ENCODE measurements around the gene COLGALT1.
"Not testable (repeated sequence)": the region's sequence is repeated elsewhere in the genome, so short reads cannot be mapped to it uniquely, and the experiment has no call there.

Gene COLGALT1

GRCh38 chr19:17562561-17562960, 7.1 kb downstream of the COLGALT1 start:
- DNase-seq = no peak

- no peak for DNase-seq
These were observed 9.3 kb downstream of the COLGALT1 start for GRCh38 chr19:17564781-17565180.

GRCh38 chr19:17565611-17566010, 10.2 kb downstream of the COLGALT1 start:
- no peak for DNase-seq

- no peak for DNase-seq
These were observed 12.5 kb downstream of the COLGALT1 start for GRCh38 chr19:17567940-17568339.

DNA sequence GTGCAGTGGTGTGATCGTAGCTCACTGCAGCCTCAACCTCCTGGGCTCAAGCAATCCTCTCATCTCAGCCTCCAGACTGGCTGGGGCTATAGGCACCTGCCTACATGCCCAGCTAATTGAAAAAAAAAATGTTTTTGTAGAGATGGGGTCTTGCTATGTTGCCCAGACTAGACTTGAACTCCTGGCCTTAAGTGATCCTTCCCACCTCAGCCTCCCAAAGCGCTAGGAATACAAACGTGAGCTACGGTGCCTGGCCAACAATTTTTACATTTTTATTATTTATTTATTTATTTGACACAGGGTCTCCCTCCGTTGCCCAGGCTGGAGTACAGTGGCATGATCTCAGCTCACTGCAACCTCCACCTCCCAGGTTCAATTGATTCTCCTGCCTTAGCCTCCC, 14.8 kb downstream of the COLGALT1 start:
- not testable (repeated sequence) for DNase-seq

- DNase-seq = no peak
These were observed 15.3 kb downstream of the COLGALT1 start for GRCh38 chr19:17570791-17571190.

GRCh38 chr19:17572638-17573037, 17.2 kb downstream of the COLGALT1 start:
- DNase-seq = no peak

- no peak for DNase-seq
These were observed 20.7 kb downstream of the COLGALT1 start for GRCh38 chr19:17575871-17576757.

GRCh38 chr19:17576758-17577456, 21.5 kb downstream of the COLGALT1 start:
- peak; percentile 8 for DNase-seq

DNA sequence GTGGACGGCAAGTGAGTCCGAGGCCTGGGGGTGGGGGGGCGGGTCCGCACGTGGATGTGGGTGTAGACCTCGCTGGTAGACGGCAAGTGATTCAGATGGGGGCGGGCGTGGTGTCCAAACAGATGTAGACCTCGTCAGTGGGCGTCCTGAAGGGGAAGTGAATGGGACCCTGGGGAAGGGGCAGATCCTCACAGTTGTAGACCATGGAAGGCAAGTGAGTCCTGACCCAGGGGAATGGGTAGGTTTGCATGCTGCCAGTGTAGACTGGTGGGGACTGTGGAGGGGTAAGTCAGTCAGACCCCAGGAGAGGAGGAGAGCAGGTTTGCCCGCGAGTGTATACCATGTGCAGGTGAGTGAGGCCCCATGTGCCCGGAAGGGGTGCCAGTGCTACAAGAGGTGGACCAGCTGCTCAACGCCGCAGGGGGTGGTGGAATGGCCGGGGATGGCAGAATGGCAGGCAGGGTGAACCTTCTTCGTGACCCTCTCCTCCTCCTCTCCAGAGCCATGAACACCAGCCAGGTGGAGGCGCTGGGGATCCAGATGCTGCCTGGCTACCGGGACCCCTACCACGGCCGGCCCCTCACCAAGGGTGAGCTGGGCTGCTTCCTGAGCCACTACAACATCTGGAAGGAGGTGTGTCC, 22.1 kb downstream of the COLGALT1 start:
- DNase-seq = no peak

DNA sequence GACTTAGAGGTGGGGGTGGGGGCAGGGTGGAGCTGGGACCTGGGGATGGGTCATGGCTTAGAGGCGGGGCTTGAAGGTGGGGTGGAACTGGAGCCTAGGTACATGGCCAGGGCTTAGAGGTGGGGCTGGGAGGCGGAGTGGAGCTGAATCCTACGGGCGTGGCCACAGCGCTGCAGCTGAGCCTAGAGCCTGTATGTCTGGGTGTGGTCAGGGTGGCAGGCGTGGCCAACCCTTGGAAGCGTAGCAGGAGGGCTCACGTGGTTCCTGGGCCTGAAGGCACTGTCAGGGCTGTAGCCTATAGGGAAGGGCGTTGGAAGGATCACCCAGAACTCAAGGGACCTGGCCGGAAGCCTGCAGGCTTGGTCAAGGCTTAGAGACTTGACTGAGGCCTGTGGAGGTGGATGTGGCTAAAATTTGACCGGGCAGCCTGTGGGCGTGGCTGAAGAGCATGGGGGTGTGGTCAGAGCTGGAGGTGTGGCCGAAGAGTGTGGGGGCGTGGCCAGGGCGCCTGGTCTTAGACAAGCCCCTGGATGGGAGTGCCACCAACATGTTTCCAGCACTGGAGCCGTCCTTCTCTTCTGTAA, 24.3 kb downstream of the COLGALT1 start:
- peak; percentile 61 for DNase-seq

GRCh38 chr19:17580470-17581144, 25.2 kb downstream of the COLGALT1 start:
- no peak for DNase-seq

DNA sequence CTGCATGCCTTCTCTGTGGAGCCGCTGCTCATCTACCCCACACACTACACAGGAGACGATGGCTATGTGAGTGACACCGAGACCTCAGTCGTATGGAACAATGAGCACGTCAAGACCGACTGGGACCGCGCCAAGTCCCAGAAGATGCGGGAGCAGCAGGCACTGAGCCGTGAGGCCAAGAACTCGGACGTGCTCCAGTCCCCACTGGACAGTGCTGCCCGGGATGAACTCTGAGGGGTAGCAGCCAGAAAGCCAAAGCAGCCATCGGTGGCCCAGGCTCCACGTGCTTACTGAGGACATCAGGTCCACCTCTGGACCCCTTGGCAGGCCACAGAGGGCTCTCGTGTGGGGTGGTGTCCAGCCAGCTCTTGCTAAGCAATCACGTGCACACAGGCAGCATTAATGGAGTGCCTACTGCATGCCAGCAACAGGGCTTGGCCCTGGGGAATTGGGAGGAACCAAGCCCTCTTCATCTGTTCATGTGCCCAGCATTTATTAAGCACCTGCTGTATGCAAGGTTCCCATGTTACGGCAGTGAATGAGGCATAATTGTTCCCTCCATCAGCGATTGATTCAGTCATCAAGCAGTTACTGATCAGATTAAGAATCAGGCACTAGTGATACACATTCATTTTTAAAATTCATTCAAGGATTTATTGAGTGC, 25.9 kb downstream of the COLGALT1 start:
- DNase-seq = no peak

DNA sequence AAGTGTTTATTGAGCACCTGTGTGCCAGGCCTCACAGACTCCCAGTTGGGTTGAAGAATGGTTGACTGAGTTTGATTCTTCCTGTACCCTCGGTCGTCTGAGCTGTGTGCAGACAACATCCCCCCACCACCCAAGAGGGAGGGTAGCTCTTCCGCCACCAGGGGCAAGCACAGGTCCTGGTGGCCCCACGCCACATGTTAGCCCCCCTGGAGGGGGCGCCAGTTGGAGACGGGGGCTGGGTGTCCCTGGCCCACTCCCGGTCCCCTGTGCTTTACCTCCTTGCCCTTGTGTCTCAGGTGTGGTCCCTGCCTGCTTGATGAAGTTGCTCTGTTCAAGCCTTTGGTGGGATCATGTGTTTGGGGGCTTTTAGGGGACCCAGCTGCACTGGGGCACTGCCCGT, 27.2 kb downstream of the COLGALT1 start:
- DNase-seq = no peak

GRCh38 chr19:17584132-17584531, 28.7 kb downstream of the COLGALT1 start:
- no peak for DNase-seq

- DNase-seq = not testable (repeated sequence)
These were observed 29.9 kb downstream of the COLGALT1 start for GRCh38 chr19:17585395-17585794.

DNA sequence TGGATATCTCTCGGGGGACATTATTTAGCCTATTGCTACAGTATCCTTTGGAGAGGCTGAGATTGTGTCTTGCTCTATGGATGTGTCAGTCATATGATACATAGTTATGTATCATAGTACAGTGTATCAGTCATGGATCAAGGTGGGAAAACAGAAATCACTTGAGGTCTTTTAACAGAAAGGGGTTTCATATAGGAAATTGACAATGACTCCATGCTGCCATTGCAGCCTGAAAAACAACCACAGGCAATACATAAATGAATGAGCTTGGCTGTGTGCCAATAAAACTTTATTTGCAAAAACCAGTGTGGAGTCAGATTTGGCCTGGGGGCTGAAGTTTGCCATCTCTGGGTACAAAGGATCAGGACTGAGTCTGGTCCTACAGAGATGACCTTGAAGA, 35.4 kb downstream of the COLGALT1 start:
- DNase-seq = no peak

DNA sequence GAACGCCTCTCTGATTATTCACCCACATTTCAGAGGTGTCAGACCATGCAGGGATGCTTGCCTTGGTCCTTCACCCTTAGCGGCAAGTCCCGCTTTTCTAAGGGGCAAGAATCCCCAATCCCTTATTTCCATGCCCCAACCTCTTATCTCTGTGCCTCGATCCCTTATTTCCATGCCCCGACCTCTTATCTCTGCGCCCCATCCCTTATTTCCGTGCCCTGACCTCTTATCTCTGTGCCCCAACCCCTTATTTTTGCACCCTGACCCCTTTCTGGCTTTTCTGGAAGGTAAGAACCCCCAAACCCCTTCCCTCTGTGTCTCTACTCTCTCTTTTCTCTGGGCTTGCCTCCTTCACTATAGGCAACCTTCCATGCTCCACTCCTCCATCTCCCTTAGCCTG, 38.8 kb downstream of the COLGALT1 start:
- not testable (repeated sequence) for DNase-seq

- not testable (repeated sequence) for DNase-seq
These were observed 42.6 kb downstream of the COLGALT1 start for GRCh38 chr19:17598063-17598462.

DNA sequence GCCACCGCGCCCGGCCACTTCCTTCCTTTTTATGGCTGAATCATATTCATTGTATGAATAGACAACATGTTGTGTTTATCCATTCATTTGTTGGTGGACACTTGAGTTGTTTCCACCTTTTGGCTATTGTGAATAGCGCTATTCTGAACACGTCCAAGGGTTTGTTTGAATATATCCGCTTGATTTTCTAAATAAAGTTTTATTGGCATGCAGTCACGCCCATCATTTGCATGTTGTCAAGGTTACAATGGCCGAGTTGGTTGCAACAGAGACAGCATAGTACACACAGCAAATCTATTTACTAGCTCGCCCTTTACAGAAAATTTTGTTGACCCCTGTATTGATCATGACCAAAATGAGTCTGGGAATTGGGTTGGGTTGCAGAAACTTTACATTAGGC, 43.5 kb downstream of the COLGALT1 start:
- DNase-seq = no peak

- no peak for DNase-seq
These were observed 44.3 kb downstream of the COLGALT1 start for GRCh38 chr19:17599780-17600179.

DNA sequence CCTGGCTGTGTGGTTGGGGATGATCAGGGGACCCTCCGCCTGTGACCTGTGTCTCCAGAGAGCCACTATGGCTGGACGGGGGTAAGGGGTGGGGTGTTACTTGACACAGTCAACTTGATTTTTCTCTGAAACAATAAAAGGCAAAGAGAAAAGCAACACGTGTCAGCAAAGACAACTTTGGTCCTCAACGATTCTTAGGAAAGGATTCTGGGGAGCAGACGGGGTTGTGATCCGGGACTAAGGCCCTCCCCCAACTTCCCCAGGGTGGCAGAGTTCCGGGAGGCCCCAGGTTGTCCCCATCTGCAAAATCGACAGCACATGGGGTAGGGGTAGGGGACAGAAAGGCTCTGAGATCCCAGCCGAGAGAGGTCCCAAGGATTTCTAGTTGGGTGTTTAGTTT, 46.2 kb downstream of the COLGALT1 start:
- no peak for DNase-seq
